Neural cell (in vitro differentiated cells): ENCODE measurements around the gene FAM8A1. TPM values are rescaled to one million over a fixed set of nuclear protein-coding genes. Genes with fewer than 3 reads are reported as not detected.

Experiments
- H2AFZ ChIP-seq: fragments of 200-600, 300-800 bp; sonication (generic), shearing (Covaris generic); 2 replicates; pipeline ENCODE4 v1.6.0; 2014; ENCODE audit warnings: low read depth, mild to moderate bottlenecking, antibody characterized with exemption, low read length, moderate library complexity
- H3F3A ChIP-seq: fragments of 200-600 bp; shearing (Covaris generic); 2 replicates; pipeline ENCODE4 v1.6.1; 2016; ENCODE audit warnings: mild to moderate bottlenecking, moderate library complexity, mixed read lengths, antibody characterized with exemption, low read length; ENCODE audit not compliant: insufficient read depth, poor library complexity, severe bottlenecking
- H3K27ac ChIP-seq: fragments of 200-600, 300-800 bp; sonication (generic), shearing (Covaris generic); 2 replicates; pipeline ENCODE4 v1.5.1; 2014; ENCODE audit warnings: mild to moderate bottlenecking, low read length, moderate library complexity
- H3K27me3 ChIP-seq: fragments of 300-800, 200-600 bp; sonication (generic), shearing (Covaris generic); 2 replicates; pipeline ENCODE4 v1.6.0; 2014; ENCODE audit warnings: mild to moderate bottlenecking, low read depth, low read length, moderate library complexity; ENCODE audit not compliant: insufficient read depth
- H3K36me3 ChIP-seq: fragments of 300-800, 200-600 bp; sonication (generic), shearing (Covaris generic); 2 replicates; pipeline ENCODE4 v1.5.1; 2014; ENCODE audit warnings: mild to moderate bottlenecking, antibody characterized with exemption, low read length, moderate library complexity; ENCODE audit not compliant: insufficient read depth
- H3K4me2 ChIP-seq: fragments of 300-800, 200-600 bp; sonication (generic), shearing (Covaris generic); 2 replicates; pipeline ENCODE4 v1.6.0; 2014; ENCODE audit warnings: mild to moderate bottlenecking, low read length
- H3K4me3 ChIP-seq: fragments of 300-800, 200-600 bp; sonication (generic), shearing (Covaris generic); 2 replicates; pipeline ENCODE4 v1.5.1; 2014; ENCODE audit warnings: mild to moderate bottlenecking, low read length, moderate library complexity
- H3K79me2 ChIP-seq: fragments of 200-600 bp; shearing (Covaris generic); replicated peaks from 2 replicates; pipeline ENCODE4 v1.6.0; 2014; ENCODE audit warnings: mild to moderate bottlenecking, low read length, moderate library complexity; ENCODE audit not compliant: insufficient read depth
- H3K9ac ChIP-seq: fragments of 300-800, 200-600 bp; sonication (generic), shearing (Covaris generic); 2 replicates; pipeline ENCODE4 v1.6.1; 2016; ENCODE audit warnings: mild to moderate bottlenecking, low read length, mixed read lengths
- H3K9me2 ChIP-seq: fragments of 200-600 bp; shearing (Covaris generic); 2 replicates; pipeline ENCODE4 v1.6.1; 2016; ENCODE audit warnings: mild to moderate bottlenecking, low read length, mixed read lengths; ENCODE audit not compliant: insufficient read depth
- H3K9me3 ChIP-seq: fragments of 200-600, 300-800 bp; sonication (generic), shearing (Covaris generic); 2 replicates; pipeline ENCODE4 v1.6.1; 2016; ENCODE audit warnings: mild to moderate bottlenecking, mixed run types, low read length, moderate library complexity, mixed read lengths
- H4K20me1 ChIP-seq: fragments of 200-600 bp; shearing (Covaris generic); 2 replicates; pipeline ENCODE4 v1.6.1; 2016; ENCODE audit warnings: mild to moderate bottlenecking, mixed run types; ENCODE audit not compliant: insufficient read depth
- CTCF ChIP-seq: fragments of 450-650 bp; IDR thresholded peaks from 2 replicates; pipeline ENCODE4 v1.5.1; 2014; ENCODE audit warnings: antibody characterized with exemption, mild to moderate bottlenecking, moderate library complexity; ENCODE audit not compliant: poor library complexity, severe bottlenecking
- EP300 ChIP-seq: fragments of 450-650 bp; conservative IDR thresholded peaks from 2 replicates; pipeline ENCODE4 v1.6.1; 2014; ENCODE audit warnings: antibody characterized with exemption, mild to moderate bottlenecking, moderate library complexity; ENCODE audit not compliant: poor library complexity, severe bottlenecking
- EZH2 ChIP-seq: fragments of 200-600, 300-800 bp; shearing (Covaris generic), sonication (generic); IDR thresholded peaks from 2 replicates; pipeline ENCODE4 v1.6.1; 2014; ENCODE audit warnings: antibody characterized with exemption, low read length, borderline replicate concordance, mild to moderate bottlenecking; ENCODE audit not compliant: insufficient read depth, poor library complexity, severe bottlenecking
- MXI1 ChIP-seq: fragments of 450-650 bp; conservative IDR thresholded peaks from 2 replicates; pipeline ENCODE4 v1.6.1; 2014; ENCODE audit warnings: antibody characterized with exemption, mild to moderate bottlenecking; ENCODE audit not compliant: poor library complexity, severe bottlenecking
- POLR2AphosphoS5 ChIP-seq: IDR thresholded peaks from 2 replicates; pipeline ENCODE4 v1.6.1; 2012
- RAD21 ChIP-seq: fragments of 450-650 bp; conservative IDR thresholded peaks from 2 replicates; pipeline ENCODE4 v1.6.1; 2014; ENCODE audit warnings: antibody characterized with exemption, mild to moderate bottlenecking, moderate library complexity
- REST ChIP-seq: IDR thresholded peaks from 2 replicates; pipeline ENCODE4 v1.6.1; 2012; ENCODE audit warnings: borderline replicate concordance
- SMC3 ChIP-seq: fragments of 450-650 bp; conservative IDR thresholded peaks from 2 replicates; pipeline ENCODE4 v1.6.1; 2014; ENCODE audit warnings: antibody characterized with exemption, mild to moderate bottlenecking, moderate library complexity; ENCODE audit not compliant: poor library complexity
- TAF1 ChIP-seq: IDR thresholded peaks from 2 replicates; pipeline ENCODE4 v1.6.1; 2012; ENCODE audit warnings: low read depth
- polyA plus RNA-seq: library from polyadenylated mRNA; depleted of rRNA; stranded (reverse); fragments of >200 nt; gene quantifications from 2 replicates; pipeline ENCODE4 v1.2.3, GENCODE V29; 2014

Gene FAM8A1
- polyA plus RNA-seq, 1 donor from 2014 or later = 48.0 TPM

- Histone ChIP-seq H2AFZ (no peak overlapping the region), H3K79me2 (no peaks in the 10 kb centered on the region), H3K4me2 (no peak overlapping the region), H3K27ac (no peak overlapping the region), H4K20me1 (no peaks in the 10 kb centered on the region), H3K27me3 (no peaks in the 10 kb centered on the region), H3K36me3 (peaks cover 5% of the 10 kb centered on the region), H3K4me3 (no peak overlapping the region), H3F3A (no peaks in the 10 kb centered on the region), H3K9me2 (no peaks in the 10 kb centered on the region), H3K9me3 (no peaks in the 10 kb centered on the region), H3K9ac (no peak overlapping the region)
- TF ChIP-seq REST (no peak), RAD21 (no peak), POLR2AphosphoS5 (no peak), MXI1 (no peak), SMC3 (no peak), EZH2 (no peak), CTCF (no peak), EP300 (no peak), TAF1 (no peak)
Measured at GRCh38 chr6:17552861-17553260, 47.2 kb upstream of the FAM8A1 start.

GRCh38 chr6:17556014-17556413 is 44.1 kb upstream of the FAM8A1 start:
- H3K9ac ChIP-seq = no peak overlapping the region
- TF ChIP-seq CTCF = no peak
- TF ChIP-seq EP300 = no peak
- TF ChIP-seq EZH2 = no peak
- TF ChIP-seq REST = no peak
- TF ChIP-seq POLR2AphosphoS5 = no peak
- no peak for TF ChIP-seq RAD21
- TF ChIP-seq SMC3 = no peak
- no peak for TF ChIP-seq MXI1
- no peak for TF ChIP-seq TAF1
- H3F3A ChIP-seq = no peaks in the 10 kb centered on the region
- no peak overlapping the region for H2AFZ ChIP-seq
- H4K20me1 ChIP-seq = no peaks in the 10 kb centered on the region
- no peak overlapping the region for H3K4me2 ChIP-seq
- peaks cover 5% of the 10 kb centered on the region for H3K36me3 ChIP-seq
- no peaks in the 10 kb centered on the region for H3K9me3 ChIP-seq
- H3K9me2 ChIP-seq = no peaks in the 10 kb centered on the region
- H3K27ac ChIP-seq = no peak overlapping the region
- no peaks in the 10 kb centered on the region for H3K79me2 ChIP-seq
- no peak overlapping the region for H3K4me3 ChIP-seq
- H3K27me3 ChIP-seq = no peaks in the 10 kb centered on the region
